NCI-H1105 (cell line): Measurements from ENCODE around the gene EIF4G3.
A peak's percentile ranks its signal among the peaks of the same experiment; 100 is the strongest.

ENCODE experiments used
- DNase-seq: peaks from one replicate; lab custom pipeline; 2025; lab: John Stamatoyannopoulos, UW

EIF4G3 gene

DNA sequence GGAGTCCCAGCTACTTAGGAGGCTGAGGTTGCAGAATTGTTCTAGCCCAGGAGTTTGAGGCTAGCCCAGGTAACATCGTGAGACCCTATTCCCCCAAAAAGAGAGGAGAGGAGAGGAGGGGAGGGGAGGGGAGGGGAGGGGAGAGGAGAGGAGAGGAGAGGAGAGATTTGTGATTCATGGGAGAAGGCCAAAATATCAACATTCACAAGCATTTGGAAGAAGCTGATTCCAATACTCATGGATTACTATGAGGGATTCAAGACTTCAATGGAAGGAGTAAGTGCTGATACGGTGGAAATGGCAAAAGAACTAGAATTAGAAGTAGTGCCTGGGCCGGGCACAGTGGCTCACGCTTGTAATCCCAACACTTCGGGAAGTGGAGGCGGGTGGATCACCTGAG lies 187.8 kb downstream of the EIF4G3 start:
- DNase-seq, result no peak

DNA sequence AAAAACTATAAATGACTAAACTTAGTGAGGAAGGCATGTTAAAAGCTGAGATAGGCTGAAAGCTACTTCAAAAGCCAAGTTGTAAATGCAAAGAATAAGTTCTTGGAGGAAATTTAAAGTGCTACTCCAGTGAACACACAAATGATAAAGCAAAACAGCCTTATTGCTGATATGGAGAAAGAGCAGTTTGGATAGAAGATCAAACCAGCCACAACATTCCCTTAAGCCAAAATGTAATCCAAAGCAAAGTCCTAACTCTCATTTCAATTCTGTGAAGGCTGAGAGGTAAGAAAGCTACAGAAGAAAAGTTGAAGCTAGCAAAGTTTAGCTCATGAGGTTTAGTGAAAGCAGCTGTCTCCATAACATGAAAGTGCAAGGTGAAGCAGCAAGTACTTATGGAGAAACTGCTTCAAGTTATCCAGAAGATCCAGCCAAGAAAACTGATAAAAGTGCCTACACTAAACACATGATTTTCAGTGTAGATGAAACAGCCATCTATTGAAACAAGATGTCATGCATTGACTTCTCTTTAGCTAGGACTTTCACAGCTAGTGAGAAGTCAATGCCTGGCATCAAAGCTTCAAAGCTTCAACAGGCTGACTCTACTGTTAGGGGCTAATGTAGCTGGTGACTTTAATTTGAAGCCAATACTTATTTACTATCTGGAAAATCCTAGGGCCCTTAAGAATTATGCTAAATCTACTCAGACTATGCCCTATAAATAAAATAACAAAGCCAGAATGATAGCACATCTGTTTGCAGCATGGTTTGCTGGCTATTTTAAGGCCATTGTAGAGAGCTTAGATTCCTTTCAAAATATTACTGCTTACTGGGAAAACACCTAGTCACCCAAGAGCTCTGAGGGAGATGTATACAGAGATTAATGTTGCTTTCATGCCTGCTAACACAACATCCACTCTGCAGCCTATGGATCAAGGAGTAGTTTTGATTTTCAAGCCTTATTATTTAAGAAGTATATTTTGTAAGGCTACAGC lies 188.6 kb downstream of the EIF4G3 start:
- no peak for DNase-seq

GRCh38 chr1:20983297-20983889 lies 193.3 kb downstream of the EIF4G3 start:
- peak; percentile 6 for DNase-seq

GRCh38 chr1:20982316-20982715 lies 194.4 kb downstream of the EIF4G3 start:
- no peak for DNase-seq

- no peak for DNase-seq
These were observed 194.8 kb downstream of the EIF4G3 start for GRCh38 chr1:20981915-20982314.

DNA sequence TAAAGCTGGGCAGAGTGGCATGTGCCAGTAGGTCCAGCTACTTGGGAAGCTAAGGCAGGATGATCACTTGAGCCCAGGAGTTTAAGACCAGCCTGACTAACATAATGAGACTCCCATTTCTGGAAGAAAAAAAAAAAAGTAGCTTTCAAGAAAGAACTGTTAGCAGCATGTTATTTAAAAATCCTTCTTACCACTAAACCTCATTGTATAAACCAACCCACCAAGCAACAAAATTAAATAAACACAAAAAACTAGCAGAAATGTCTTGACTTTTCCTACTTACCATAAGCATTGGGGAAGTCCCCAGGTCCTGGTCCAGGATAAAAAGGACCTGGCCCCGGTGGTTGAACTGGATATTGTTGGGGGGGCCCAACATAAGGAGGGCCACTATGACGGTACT lies 196.6 kb downstream of the EIF4G3 start:
- DNase-seq, result no peak

- no peak for DNase-seq
These were observed 198.3 kb downstream of the EIF4G3 start for GRCh38 chr1:20978413-20978812.

- no peak for DNase-seq
These were observed 201.0 kb downstream of the EIF4G3 start for GRCh38 chr1:20975668-20976067.

DNA sequence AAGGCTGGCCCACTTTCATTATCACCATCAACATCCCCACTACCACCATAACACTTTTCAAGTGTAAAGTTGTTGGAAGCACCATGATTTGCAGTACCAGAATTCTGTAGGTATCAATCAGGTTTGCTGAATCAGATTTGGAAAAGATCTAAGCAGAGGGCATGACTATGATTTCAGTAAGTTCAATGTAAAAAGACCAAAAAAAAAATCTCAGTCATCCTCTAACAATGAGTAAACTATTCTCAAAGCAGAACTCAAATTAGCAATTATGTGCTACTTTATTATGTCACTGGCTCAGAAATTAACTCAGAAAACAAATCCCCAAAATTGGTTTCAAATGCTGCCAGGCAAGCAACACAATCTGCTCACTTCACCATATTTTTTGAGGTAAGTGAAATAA lies 201.7 kb downstream of the EIF4G3 start:
- no peak for DNase-seq

GRCh38 chr1:20974069-20974468 lies 202.6 kb downstream of the EIF4G3 start:
- DNase-seq, result no peak

DNA sequence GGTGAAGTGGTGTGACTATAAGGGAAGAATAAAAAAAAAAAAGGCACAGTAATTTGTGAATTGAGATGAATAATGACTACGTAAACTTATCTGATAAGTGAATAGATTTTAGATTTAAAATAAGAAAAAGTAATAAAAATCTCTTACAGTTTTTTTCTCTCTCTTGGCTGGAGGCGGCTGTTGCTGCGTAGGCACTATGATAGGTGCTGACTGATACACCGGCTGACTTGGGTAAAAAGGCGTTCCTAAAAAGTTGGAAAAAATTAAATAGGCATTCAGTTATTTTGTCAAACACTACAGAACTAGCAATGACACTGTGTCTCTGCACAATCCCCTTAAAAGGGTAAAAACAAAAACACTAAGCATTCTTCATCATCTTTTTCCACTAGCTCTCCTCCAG lies 203.8 kb downstream of the EIF4G3 start:
- DNase-seq, result no peak

DNA sequence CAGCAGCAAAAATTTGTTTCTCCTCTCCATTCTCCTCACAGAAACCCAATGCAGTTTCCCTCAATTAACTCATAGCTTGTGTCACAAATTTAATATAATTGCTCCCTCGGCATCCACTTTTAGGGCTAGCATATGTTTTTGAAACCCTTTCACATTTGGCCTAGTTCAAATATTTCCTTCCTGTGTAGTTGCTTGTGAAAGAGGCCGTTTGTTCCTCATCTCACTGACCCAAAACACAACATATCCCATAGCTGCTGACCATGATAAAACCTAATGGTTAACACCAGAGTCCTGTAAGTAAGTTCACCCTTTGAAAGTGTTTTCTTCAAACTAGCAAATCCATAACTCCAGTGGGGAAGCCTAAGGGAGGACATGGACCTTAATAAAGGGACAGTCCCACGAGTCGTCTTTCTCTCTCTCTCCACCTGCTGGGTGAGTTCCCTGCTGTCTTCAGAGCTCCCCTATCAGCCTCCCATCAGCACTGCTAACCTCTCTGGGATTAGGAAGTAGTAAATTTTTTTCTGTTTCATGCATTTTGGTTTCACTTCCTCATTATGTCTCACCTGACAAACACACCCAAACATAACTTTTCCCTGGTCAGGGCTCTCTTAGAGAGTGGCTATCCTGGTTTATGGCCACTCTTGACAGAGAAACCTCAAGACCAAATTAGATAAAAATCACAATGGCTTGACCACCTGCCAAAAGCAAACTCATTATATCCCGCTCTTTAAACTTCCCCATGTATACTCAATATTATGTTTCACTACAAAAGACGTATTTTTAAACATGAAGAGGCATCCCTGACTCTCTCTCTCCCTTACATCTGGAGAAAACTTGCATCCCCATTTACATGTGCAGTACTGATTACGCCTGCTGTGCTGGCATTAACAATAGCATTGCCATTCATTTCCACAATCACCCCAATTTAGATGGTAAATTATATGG lies 211.9 kb downstream of the EIF4G3 start:
- DNase-seq, result no peak

DNA sequence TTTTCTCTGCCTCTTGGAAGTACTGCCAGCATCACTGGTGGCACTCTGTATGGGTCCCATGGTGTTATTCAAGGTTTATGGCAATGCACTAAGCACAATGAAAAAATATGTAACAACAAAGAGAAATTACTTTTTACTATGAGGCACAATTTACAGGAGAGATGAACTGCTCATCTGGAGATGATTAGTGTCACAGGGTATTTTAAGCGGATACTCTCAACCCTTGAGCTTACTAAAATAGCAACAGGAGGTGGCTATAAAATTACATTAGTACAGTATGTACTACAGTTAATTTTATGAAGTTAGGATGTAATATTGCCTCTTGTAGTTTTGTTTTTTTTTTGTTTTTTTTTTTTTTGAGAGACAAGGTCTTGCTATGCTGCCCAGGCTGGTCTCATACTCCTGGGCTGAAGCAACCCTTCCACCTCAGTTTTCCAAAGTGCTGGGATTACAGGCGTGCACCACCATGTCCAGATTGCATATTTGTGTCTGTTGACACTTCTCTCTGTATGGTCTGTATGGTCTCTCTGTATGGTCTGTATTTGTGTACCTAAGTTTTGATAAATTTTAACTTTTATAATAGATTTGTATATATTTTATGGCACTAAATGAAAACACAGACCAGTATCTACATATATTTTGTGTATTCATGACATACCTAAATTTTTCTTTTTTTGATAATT lies 214.0 kb downstream of the EIF4G3 start:
- no peak for DNase-seq

DNA sequence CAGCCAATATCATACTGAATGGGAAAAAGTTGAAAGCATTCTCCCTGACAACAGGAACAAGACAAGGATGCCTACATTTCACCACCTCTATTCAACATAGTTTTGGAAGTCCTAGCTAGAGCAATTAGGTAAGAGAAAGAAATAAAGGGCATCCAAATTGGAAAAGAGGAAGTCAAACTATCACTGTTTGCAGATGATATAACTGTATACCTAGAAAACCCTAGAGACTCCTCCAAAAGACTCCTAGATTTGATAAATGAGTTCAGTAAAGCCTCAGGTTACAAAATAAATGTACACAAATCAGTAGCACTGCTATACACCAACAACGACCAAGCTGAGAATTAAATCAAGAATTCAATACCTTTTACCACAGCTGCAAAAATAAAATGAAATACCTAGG lies 218.3 kb downstream of the EIF4G3 start:
- no peak for DNase-seq

DNA sequence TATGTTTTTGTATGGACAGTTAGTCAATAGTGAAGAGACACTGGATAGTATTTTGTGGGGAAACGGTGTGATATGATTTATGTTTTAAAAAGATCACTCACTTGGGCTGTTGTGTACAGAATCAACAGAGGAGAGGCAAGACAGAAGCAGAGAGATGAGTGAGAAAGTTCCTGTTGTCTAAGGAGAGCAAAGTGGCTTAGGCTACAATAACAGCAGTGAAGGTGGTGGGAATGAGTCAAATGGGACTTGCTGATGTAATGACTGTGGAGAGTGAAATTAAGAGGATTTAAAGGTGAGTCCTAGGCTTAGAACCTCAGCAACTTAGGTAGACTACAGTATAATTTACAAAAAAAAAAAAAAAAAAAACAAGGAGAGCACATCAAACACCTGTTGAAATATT lies 220.4 kb downstream of the EIF4G3 start:
- DNase-seq, result no peak

DNA sequence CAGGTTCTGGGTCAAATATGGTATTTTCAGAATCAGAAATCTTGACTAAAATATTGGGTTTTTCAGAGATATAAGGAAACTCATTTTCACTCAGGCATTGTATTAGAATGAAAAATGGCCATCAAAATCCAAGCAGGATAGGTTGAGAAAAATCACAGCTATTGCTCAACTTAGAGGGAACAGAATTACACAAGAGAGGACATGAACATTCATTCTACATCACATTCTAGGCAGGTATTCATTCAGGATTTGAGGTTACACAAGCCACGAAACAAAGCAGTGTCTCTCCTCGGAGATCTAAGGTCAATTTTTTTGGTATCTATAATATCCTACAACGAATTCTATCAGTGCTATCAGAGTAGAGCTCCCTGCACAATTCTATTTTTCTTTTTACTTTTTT lies 226.0 kb downstream of the EIF4G3 start:
- no peak for DNase-seq

DNA sequence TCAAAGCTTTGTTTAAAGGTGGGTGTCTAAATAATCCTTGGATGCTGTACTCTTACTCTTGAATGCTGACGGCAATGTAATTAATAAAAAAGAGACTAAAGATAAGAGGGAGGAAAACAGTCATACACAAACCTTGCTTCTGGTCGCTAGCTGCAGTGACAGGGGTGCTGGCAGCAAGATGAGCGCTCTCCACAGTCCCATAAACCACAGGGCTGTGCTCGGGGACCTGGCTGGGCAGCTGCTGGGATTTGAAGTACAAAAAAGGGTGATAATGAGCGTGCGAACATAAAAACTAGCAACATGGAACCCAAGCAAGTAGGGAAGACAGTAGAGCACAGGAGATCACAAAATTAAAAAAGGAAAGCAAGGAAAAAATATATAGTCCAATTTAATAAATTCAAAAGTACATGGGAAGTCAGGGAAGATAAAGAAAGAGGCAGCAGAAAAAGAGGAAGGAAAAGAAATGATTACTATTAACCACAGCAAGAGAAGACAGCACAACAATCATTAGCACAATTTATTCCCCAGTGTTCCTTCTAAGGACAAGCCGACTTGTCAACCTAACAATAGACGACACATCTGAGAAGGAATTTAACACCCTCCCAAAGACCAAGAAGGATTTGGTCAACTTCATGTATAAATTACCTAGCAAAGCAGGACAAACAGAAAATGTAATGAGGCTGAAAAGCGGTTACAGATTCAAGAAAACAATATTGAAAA lies 226.7 kb downstream of the EIF4G3 start:
- no peak for DNase-seq

- DNase-seq, result no peak
These were observed 228.6 kb downstream of the EIF4G3 start for GRCh38 chr1:20948101-20948500.

GRCh38 chr1:20947409-20947808 lies 229.3 kb downstream of the EIF4G3 start:
- no peak for DNase-seq

GRCh38 chr1:20936621-20937020 lies 240.1 kb downstream of the EIF4G3 start:
- DNase-seq, result no peak

- no peak for DNase-seq
These were observed 240.5 kb downstream of the EIF4G3 start for GRCh38 chr1:20936216-20936615.
